ENCODE data around the gene UTP25. TPM values are rescaled to one million over a fixed set of nuclear protein-coding genes. Genes with fewer than 3 reads are reported as not detected.

Gene UTP25
- 11.6 to 14.1 TPM (median 13.3 TPM) in 5 replicates for total RNA-seq (2022; extraction: Qiagen RNA extraction; ENCODE audit: low read depth)

GRCh38 chr1:209827384-209828262, at the start of gene UTP25:
Gene UTP25 (plus strand): TSS chr1:209827972. CDS start chr1:209828064, 92 bp downstream.

GRCh38 chr1:209784265-209785169, 43.3 kb upstream of the UTP25 start, which contains the start of gene C1orf74:
Gene C1orf74 (minus strand): TSS chr1:209784559. CDS start chr1:209783634, 925 bp downstream.

DNA sequence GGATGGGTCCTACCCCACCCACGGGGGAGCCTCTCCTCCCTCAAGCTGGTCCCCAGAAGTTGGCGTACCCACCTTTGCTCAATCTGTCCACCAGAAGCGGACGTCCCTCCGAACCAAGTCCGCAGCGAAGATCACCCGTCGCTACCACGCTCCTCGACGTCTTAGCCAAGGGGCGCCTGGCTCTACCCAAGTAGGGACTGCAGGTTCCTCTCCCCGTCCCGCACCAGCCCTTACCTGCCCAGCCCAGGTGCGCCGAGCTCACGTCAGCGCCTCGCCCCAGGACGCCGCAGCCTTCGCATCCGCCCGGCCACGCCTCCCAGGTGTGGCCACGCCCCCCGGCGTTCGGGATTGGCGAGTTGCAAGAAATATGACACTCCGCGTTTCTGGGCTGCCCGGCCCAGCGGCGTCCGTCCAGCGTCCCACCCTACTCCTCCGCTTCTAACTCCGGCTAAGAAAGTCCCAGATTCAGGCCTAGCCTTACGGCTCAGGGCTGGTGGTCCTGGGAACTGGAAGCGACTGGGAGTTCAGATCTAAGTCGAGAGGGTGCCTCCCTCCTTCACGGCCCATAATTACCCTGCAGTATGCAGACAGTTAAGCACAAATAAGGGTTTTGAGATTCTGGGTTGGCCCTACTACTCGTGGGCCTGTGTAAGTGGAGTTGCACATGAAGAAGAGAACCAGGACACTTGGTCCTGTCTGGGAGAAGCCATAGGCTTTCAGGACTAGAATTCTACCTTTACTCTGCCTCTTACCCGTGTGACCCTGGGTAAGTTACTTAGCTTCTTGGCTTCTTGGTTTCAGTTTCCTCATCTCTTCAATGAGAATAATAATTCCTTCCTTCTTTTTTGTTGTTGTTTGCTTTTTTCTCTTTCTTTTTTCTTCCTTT, 21.7 kb upstream of the UTP25 start, which contains the start of gene IRF6:
TSS of gene IRF6 (minus strand) at position 268 of the 886 bp plus-strand sequence. CDS start 4,729 bp downstream, outside the sequence.

Other genes starting within 250 kb of the UTP25 start
- gene CAMK1G, start 244.3 kb upstream of the UTP25 start, total RNA-seq (2022; extraction: Qiagen RNA extraction; ENCODE audit: low read depth): 0.16 to 0.51 TPM (median 0.24 TPM) in 5 replicates
- 19.0 to 25.5 TPM (median 22.6 TPM) in 5 replicates for gene LAMB3, start 175.5 kb upstream of the UTP25 start, total RNA-seq (2022; extraction: Qiagen RNA extraction; ENCODE audit: low read depth)
- gene G0S2, start 152.6 kb upstream of the UTP25 start, total RNA-seq (2022; extraction: Qiagen RNA extraction; ENCODE audit: low read depth): 2.4 to 4.1 TPM (median 3.1 TPM) in 5 replicates
- not detected in 5 replicates for gene HSD11B1, start 123.1 kb upstream of the UTP25 start, total RNA-seq (2022; extraction: Qiagen RNA extraction; ENCODE audit: low read depth)
- gene TRAF3IP3, start 71.9 kb upstream of the UTP25 start, total RNA-seq (2022; extraction: Qiagen RNA extraction; ENCODE audit: low read depth): not detected in 5 replicates
- 1.3 to 2.1 TPM (median 1.8 TPM) in 5 replicates for gene C1orf74, start 43.4 kb upstream of the UTP25 start, total RNA-seq (2022; extraction: Qiagen RNA extraction; ENCODE audit: low read depth)
- 0.06 to 0.38 TPM (median 0.13 TPM) in 5 replicates for gene IRF6, start 21.8 kb upstream of the UTP25 start, total RNA-seq (2022; extraction: Qiagen RNA extraction; ENCODE audit: low read depth)
- gene SYT14, start 110.2 kb downstream of the UTP25 start, total RNA-seq (2022; extraction: Qiagen RNA extraction; ENCODE audit: low read depth): 0.05 to 0.11 TPM (median 0.06 TPM) in 5 replicates

All from A549 treated with DMSO at 1 μM for 4 hours (cell line).